Fibroblast of skin of back (primary cell): Measurements from ENCODE around the gene ZNF804B.

Experiments used
- DNase-seq: peaks from one replicate; pipeline ENCODE4 v3.0.0-alpha.2; 2013

The ZNF804B gene

DNA sequence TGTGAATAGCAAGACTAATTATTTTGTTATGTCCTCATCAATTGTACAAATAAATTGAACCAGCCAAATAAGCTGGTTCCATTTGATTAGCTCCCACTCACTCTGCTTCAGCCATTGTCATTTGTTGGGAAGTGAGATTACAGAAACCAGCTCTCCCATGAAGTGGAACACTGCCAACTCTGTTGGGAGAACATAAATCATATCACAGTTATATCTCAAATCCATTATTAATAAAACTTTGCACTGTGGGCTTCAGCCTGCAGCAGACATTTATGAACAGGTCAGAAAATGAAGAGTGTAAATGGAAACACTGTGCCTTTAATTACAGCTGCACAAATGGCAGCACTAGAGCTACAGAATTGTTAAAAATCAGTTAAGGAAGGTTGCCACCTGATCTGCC, 82.7 kb downstream of the ZNF804B start:
- no peak for DNase-seq

DNA sequence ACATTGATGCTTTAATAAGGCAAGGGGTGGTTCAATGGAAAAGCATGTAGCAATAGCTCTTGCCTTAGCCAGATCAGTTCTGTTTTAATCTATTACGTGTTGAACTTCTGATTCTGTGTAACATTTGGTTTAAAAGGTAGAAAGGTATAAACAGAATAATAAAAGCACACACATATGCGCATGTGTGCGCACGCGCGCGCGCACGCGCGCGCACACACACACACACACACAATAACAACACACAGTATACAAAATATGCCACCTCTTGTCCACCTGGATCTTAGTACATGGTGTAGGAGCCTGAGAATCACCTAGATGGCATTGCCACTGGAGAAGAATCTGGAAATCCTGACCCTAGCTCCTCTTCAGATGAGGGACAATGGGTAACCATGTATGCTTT, 85.6 kb downstream of the ZNF804B start:
- DNase-seq, result no peak

DNA sequence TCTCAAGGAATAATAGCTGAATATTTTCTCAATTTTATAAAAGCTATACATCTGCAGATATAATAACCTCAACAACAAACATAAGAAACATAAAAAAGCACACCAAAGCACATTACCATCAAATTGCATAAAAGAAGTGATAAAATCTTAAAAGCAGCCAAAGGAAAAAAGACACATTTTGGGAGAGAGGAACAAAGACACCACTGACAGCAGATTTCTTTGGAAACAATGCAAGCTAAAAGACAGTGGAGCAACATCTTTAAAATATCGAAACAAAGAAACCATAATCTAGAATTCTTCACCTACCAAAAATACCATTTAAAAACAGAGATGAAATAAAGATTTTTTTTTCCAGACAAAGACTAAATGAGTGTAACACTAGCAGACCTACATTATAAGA, 91.7 kb downstream of the ZNF804B start:
- no peak for DNase-seq

DNA sequence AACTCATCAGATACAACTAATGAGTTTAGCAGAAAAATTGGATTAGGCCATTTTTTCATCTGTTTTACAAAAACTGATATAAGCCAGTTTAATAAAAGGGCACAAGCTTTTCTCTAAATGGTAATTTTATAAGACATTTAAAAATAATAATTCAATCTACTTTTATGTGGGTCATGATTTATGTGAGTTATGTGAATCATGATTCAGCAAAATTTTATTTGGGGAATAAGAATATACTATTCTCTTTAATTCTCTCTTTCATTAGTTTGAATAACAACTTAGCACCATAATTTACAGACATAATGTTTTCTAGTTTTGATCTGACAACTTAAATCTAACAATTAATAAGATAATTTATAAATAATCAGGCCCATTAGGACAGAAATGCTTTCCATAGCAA, 99.8 kb downstream of the ZNF804B start:
- DNase-seq, result no peak

DNA sequence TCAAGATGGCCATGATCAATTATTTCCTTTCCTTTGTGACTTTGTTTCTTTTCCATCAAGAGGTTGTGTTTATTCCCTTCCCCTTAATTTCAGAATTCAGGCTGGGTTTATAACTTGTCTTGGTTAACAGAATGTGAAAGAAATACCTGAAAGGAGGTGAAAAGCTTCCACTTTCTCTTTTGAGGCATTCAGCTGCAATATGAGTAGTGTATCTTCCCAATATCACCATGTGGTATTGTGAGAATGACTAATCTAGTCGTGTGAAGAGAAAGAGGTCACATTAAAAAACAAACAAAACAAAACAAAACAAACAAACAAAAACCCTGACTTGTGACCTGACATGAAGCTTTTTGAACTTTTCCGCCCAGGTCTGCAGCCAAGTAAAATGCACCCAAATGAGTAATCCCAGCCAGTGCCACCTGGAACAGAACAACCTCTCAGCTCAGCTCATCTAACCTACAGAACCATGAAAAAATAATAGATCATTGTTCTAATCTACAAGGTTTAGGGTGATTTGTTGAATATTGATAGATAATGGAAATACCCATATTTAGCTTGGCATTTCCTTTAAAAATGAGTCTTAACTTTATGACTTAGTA, 106.9 kb downstream of the ZNF804B start:
- no peak for DNase-seq

DNA sequence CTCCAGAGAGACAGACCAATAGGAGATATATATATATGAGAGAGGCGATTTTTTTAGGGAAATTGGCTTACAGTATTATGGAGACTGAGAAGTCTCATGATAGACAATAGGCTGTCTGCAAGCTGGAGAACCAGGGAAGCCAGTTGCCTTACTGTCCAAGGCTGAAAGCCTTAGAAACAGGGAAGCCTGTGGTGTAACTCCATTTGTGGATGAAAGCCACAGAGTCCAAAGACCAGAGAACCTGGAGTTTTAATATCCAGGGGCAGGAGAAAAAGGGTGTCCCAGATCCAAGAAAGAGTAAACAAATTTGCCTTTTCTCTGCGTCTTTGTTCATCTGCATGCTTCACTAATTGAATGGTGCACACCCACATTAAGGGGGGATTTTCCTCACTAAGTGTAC, 107.7 kb downstream of the ZNF804B start:
- no peak for DNase-seq

DNA sequence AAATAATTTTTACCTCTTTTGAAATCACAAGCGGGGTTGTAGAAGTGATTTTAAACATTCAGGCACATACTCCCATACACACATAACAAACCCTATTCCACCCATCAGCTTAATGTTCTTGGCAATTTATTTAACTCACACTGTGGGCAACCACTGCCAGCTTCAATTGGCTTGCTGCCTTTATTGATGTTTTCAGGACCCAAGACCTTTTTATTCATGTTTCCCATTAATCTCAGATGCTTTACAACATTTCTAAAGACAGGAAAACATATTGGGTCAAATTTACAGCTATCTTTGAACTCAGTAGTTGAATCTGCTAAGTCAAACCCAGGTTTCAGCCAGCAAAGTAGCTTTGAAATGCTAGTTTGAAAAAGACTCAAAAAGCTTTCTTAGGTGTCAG, 109.0 kb downstream of the ZNF804B start:
- DNase-seq, result no peak

DNA sequence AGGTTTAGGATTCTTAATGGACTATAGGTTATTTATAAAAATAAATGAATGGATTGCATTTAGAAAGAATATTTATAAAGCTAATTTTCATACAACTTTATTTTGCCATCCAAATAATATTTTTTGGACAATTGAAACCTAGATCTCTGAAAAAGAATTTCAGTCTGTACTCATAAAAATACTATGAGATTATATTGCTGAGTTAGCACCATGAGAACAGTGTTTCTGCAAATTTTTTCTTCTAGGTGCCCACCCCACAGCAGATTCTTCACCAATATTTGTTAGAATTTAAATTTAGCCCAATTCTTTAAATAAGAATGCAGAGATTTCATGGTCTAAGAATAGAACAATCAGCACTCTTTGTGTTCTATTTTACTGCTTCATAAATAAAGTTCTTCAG, 121.6 kb downstream of the ZNF804B start:
- no peak for DNase-seq

DNA sequence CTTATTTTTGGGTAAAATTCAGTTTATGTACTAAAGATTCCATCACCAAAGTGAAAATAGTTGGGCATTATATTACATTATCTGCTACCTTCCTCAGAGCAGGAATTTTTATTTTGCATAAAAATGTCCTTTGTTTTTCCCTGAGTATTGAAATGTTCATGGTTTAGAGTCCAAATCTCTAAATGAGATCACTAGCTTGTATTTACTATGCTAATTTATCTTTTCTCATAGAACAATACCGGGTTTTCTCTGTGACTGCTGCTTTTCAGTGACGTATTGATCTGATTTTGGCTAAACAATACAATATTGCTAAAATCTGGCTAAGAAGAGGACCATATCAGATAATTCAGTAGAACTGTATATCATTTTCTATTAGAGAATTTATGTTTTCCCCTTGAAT, 125.6 kb downstream of the ZNF804B start:
- DNase-seq, result no peak

DNA sequence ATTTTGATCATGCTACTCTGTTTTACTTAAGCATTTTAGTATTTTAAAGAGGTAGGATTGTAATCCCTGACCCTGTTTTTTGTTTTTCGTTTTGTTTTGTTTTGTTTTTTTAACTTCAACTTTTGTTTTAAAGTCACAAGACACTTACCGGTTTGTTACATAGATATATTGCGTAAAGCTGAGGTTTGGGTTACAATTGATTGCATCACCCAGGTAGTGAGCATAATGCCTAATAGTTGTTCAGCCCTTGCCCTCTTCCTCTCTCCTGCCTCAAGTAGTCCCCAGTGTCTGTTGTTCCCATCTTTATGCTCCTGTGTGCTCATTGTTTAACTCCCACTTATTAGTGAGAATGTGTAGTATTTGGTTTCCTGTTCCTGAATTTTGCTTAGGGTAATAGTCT, 129.2 kb downstream of the ZNF804B start:
- peak; percentile 2 for DNase-seq

DNA sequence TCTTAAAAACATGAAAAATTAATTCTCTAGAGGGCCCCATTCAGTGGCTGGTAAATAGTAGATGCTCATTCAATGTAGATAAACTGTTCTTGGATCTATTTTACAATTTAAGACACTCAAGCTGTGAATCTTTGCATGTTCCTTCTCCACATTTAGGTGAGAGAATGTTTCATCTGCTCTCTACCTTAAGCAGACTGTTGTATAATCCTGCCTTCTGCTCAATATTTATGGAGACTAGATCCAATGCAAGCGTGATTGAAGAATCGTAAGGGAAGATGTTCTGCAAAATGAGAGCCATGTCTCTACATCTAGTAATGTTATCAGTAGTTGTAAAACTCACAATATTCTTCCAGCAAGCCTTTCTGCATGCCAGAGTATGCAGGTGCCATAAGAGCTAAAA, 151.0 kb downstream of the ZNF804B start:
- no peak for DNase-seq

DNA sequence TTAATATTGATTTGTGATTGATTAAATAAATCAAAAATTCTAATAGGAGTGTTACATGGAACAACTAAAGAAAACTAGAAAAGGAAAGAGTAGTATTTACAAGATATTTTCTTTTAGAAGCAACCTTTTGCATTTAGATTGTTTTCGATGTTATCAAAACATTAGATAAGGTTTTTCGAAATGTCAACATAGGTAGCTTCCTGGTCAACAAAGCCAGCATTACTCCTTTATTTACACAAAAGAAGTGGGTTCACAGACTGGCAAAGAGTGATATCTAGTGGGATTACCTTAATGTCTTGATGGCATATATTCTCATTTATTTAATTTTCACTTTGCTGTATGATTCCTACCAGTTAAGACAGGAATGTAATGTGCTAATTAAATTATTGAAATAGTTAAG, 153.4 kb downstream of the ZNF804B start:
- no peak for DNase-seq

DNA sequence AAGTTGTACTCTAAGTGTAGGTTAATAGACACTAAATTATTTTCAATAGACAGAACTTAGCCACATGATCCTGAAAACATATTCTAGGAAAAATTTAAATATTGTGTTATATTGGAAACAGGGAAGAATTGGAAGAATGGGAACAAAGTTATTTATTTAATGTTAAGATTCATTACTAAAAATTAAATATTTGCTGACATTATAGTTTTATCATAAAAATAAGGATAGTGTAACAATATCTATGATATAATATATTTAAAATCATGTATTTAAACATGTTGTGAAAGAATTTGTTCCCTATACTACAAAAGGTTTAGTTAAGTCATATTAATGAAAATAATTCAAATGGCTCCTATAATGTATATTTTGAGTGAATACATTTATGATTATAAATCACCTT, 156.1 kb downstream of the ZNF804B start:
- DNase-seq, result no peak

DNA sequence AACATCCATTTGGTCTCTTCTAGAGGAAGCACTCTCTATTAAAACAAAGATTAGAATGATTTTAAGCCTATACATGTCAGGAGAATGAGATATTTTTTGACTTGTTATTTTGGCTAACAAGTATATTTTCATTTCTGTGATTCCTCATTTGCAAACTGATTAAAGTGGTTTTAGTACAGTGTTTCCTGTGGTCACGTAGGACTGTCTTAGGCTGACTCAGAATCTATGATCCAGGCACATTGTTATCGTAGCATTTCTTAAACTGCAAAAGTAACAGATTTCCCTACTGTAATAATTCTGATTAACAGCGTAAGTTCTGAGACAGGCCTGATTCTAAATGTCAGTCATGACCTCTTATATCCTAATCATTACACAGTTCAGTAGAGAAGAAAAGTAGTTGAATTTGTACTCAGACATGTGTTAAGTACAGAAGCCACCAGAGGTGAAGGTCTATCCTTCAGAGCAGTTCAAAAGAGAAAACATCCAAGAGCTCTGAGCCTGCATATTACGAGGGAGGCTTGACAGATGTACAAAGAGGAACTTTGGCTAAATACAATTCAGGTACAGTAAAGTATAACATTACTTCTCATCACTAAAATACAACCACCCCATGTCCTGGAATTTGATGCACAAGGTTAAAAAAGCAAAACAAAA, 160.1 kb downstream of the ZNF804B start:
- peak; percentile 60 for DNase-seq

DNA sequence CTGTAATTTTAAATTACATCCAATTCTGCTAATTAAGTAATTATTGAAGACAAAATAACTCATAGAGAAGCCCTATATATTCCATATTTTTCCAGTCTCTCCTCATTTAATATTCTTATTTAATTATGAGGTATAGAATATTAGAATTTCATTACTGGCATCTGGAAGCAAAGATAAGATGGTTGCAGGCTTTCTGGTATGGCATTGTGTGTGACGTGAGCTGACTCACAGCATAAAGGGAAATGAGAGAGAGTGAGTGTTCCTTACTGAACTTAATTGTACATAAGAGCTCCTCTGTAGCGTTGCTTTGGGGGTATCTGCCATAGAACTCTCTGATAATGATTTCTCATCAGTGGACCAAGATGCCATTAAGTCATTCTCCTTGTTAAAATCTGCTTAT, 163.4 kb downstream of the ZNF804B start:
- DNase-seq, result no peak

DNA sequence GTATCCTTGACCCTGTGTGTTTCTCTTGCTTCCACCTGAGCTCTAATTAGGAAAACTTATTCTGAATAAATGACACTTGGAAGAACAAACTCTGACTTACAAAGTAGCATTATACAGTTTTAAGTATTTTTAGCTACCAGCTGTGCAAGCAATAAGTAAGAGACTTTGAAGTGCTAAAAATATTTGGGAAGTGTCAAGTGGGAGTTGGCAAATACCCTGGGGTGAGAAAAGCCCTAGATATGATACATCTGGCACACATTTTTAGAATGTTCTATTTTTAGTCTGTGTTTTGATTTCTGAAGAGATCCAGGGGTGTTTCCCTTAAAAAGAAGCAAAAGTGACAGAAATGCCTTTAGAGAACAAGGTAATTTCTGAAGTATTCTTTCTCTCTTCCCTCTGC, 168.8 kb downstream of the ZNF804B start:
- peak; percentile 33 for DNase-seq

DNA sequence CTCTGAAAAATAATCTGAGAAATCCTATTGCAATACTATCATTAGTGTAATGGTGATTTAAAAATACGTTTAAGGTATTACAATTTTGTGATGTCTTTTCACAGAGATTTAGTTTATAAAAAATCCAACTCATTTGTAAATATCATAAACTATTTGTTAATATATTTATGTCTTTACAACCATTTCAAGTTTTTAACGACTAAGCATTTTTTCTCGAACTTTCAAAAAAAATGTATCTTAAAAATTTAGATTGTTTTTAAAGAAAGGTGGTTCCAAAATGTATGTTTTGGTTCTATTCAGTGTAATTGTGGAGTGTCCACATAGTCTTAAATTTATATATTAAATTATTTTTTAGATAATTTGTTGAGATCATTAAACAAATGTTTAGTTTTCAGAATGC, 170.2 kb downstream of the ZNF804B start:
- no peak for DNase-seq

DNA sequence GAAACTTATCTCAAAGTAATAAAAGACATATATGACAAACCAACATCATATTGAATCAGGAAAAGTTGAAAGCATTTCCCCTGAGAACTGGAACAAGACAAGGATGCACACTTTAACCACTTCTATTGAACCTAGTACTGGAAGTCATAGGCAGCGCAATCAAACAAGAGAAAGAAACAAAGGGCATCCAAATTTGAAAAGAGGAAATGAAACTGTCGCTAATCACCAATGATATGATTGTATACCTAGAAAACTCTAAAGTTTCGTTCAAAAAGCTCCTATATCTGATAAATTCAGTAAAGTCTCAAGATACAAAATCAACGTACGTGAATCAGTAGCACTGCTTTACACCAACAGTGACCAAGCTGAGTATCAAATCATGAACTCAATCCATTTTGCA, 173.8 kb downstream of the ZNF804B start:
- no peak for DNase-seq

DNA sequence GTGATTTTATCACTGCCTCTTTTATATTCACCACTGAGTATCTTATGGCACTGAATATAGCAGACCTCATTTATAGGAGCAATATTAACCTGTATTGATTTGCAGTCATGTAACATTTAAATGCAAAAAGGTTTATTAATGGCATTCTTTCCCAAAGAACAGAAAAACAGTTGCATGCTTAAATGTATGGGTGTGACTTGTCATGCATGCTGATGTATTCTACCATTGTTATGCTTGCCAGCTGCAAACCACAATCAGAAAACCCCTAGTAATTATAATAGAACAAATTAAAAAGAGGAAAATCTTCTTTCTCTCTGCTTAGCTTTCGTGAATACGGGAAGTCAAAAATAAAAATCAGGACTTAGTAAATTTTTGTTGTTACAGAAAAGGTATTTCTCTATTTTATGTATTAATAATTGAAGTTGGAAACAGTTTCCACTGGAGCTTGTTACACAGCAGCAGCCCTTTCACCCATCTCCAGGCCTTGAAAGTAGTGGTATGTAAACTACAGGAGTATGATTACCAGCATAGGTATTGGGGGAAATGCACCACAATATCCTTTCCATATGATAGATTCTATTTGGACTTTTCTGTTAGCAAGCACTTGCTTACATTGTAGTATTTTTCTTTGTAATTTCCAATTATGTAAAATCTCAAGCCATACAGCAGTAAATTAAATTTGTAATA, 183.5 kb downstream of the ZNF804B start:
- DNase-seq, result no peak

DNA sequence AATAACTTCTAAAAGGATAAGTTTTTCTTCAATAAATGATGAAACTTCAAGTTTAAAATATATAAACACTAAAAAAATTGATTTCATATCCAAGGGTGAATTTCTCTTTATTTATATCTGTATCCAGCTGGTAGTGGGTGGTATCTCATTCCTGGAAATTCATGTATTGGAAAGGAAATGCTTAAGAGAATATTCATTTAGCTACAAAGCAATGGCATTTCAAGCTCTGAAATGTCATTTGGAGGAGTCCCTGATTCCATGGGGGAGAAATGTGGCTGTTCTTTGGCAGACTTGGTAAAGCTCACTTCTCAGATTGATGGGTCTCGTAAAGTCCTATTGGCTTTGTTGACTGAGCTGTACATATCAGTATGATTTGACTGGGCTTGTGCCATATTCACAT, 192.3 kb downstream of the ZNF804B start:
- no peak for DNase-seq

DNA sequence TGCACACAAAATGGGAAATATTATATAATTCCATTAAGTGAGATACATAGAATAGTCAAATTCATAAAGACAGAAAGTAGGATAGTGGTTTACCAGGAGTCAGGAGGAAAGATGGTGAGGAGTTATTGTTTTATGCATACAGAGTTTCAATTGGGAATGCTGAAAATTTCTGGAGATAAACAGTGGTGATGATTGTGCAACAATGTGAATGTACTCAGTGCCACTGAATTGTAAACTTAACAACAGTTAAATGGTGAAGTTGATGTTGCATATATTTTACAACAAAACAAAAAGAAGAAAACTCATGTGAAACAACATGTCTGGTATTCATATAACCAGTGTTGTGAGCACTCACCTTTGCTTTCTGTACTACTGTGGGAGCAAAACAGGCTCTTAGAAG, 204.9 kb downstream of the ZNF804B start:
- no peak for DNase-seq

DNA sequence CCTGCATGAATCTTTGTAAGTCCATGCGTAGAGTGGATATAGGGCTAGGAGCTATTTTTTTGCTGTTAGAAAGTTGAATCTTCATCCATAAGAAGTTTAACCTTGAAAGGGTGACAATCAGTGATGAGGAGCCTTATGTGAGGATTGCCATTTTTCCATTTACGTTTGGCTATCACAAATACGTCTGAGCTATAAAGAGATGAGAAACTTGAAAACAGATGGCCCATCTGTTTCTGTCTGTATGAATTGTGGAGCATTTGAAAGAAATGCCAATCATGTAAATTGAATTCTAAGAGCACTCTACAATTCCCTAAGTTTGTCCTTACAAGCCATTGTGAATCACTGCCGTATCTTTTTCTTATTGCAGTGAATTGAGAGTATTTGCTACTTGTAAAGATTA, 205.9 kb downstream of the ZNF804B start:
- DNase-seq, result no peak

DNA sequence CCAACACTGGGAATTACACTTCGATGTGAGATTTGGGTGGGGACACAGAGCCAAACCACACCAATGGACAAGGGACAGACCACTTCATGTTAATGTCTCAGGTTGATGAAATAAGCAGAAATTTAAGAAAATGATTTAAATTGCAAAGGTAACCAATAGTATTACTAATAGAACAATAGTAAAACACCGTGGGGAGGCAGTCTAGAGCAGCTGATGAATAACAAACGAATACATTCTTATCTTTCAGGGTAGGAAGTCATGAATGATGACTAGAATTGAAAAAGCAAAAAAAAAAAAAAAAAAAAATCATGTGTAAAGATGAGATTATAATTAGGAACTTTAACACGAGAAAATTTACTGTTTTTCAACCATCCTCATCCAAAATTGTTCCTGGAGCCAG, 207.9 kb downstream of the ZNF804B start:
- no peak for DNase-seq

DNA sequence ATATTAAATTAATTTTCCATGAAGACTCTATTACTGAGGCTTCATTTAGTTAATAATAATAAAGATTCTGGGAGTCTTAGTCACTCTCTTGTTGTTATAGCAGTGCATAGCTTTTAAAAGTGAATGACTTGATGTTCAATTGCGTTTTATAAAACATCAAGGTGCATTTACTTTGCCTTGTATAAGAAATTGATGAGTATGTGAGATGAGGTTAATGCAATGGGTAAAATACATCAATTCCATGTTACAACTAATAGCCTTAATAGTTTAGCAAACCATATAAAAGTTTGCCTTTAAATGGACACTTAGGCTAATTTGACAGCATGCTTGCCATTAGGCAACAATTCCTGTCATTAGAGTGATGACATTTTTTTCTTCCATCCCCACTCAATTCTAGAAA, 209.7 kb downstream of the ZNF804B start:
- DNase-seq, result no peak

DNA sequence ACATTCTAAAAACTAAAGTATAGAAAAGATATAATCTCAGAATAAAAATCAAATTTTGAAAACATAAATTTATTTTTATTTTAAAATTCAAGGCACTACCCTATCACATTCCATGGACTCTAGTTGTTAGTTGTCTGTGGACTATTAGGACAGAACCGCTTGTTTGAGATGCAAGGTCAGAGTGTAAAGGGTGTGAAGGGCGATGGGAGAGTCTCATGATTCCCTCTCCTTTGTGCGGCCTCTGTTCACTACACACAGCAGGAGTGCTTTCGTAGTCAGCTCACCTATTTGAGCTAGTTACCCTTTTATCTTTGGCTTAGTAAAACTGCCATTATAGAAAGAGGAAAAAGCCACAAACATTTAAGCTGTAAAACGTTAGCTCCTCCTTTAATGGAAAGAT, 225.8 kb downstream of the ZNF804B start:
- DNase-seq, result no peak
